Activated CD4-positive, alpha-beta T cell treated with anti-CD3 and anti-CD28 coated beads, Interleukin-2, amount 10 ng/mL, durations not matched to agents 7 days and 5 days (primary cell): Measurements from ENCODE around the gene CDK15. TPM values are rescaled to one million over a fixed set of nuclear protein-coding genes. Genes with fewer than 3 reads are reported as not detected.

Experiments
- CTCF ChIA-PET: fragments of 350-600 bp; sonication (Branson Sonifier 250); formaldehyde crosslinking; loops from one replicate; lab custom pipeline; 2021; ENCODE audit warnings: antibody characterized with exemption; lab: Charles Lee
- POLR2A ChIA-PET: fragments of 350-600 bp; sonication (Branson Sonifier 250); formaldehyde crosslinking; loops from one replicate; lab custom pipeline; 2021; ENCODE audit warnings: antibody characterized with exemption; lab: Charles Lee
- DNase-seq: peaks from one replicate; pipeline ENCODE4 v3.0.0-alpha.2; 2020
- H3K27ac Mint-ChIP-seq: one replicate; pipeline ENCODE4 v1.8.0; 2021; ENCODE audit warnings: mild to moderate bottlenecking, moderate library complexity, mixed read lengths
- H3K27me3 Mint-ChIP-seq: one replicate; pipeline ENCODE4 v1.8.0; 2021; ENCODE audit warnings: mixed read lengths
- H3K36me3 Mint-ChIP-seq: one replicate; pipeline ENCODE4 v1.8.0; 2021; ENCODE audit warnings: low read depth, mixed read lengths
- H3K4me1 Mint-ChIP-seq: one replicate; pipeline ENCODE4 v1.8.0; 2021; ENCODE audit warnings: mixed read lengths
- H3K4me3 Mint-ChIP-seq: one replicate; pipeline ENCODE4 v1.8.0; 2021; ENCODE audit warnings: mild to moderate bottlenecking, moderate library complexity, mixed read lengths
- H3K9me3 Mint-ChIP-seq: one replicate; pipeline ENCODE4 v1.8.0; 2021; ENCODE audit warnings: mixed read lengths
- total RNA-seq, 2 experiments: library from RNA; stranded (reverse); gene quantifications; one replicate each; pipeline ENCODE4 v1.2.3, GENCODE V29; 2021

The CDK15 gene
- total RNA-seq, 2 experiments from 2014 or later: not detected

DNA sequence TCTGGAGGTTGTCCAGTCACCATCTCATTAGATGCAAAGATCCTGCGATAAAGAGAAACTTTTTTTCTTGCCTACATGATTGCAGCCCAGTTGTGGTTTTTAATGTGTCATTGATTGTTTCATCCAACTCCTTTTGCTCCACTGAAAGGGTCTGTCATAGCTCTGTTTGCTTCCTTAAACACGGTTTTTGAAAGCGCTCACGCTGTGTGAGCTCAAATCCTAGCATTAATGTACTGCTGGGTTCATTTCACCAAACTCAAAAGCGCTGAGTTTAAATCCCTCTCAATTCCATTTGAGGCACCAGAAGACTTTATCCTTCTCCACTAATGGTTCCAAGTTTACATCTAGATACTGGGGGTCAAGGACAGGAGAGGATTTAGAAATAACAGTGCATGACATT, 53.6 kb downstream of the CDK15 start:
- Mint-ChIP-seq H3K27me3 (peaks cover 36% of the 10 kb centered on the region), H3K4me3 (no peak overlapping the region), H3K4me1 (peaks cover 15% of the 10 kb centered on the region), H3K36me3 (no peaks in the 10 kb centered on the region), H3K9me3 (no peaks in the 10 kb centered on the region), H3K27ac (no peak overlapping the region)
- ChIA-PET POLR2A (no interaction called here), CTCF (interaction anchor here (0.6 to 1.8 kb wide), 2 partner anchors 318 to 632 kb away, joined by 3 to 6 read pairs; no protein-coding TSS in a partner anchor)
- DNase-seq: no peak

DNA sequence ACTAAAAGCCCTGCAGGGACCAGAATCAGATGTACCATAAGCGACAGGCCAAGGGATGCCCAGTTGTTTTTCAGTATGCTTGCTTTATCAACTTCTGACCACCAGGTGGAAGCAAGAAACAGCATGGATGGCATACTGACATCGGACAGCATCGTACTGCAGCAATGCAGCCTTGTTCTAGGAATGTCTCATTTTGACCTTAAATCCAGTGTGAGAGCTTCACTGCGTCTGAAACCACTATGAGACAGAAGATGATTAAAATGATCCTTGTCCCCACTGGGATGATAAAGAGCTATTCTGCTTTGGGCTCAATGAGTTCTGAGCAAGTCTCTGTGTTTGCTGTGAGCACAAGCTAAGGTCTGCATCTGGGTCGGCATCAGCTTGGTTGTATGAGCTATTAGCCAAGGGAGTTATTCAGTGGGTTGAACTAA, 54.3 kb downstream of the CDK15 start:
- ChIA-PET CTCF (interaction anchor here (0.6 to 1.8 kb wide), 3 partner anchors 25 to 317 kb away, joined by 3 to 6 read pairs (median 3); no protein-coding TSS in a partner anchor), POLR2A (no interaction called here)
- Mint-ChIP-seq H3K4me3 (no peak overlapping the region), H3K27me3 (peaks cover 32% of the 10 kb centered on the region), H3K4me1 (peaks cover 15% of the 10 kb centered on the region), H3K36me3 (no peaks in the 10 kb centered on the region), H3K27ac (no peak overlapping the region), H3K9me3 (no peaks in the 10 kb centered on the region)
- peak; percentile 56 for DNase-seq

DNA sequence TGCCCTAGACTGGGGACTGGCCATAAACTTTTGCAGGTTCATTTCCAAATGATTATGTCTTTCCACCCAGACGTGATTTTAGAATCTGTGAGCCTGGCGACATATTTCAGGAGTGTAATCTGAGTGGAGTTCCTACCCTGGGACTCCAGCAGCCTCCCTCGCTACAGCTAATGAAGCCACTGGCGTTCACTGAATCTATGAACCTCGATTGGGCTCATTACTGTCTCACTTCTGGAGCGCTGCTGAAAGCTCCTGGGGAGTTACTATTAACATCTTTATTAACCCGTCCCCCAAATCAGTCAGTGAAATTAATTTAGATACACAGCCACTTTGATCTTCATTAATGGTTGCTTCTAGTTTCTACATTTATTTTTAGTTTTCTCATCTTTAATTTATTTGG, 56.5 kb downstream of the CDK15 start:
- Mint-ChIP-seq H3K4me3 (no peak overlapping the region), H3K27ac (no peak overlapping the region), H3K4me1 (peaks cover 15% of the 10 kb centered on the region), H3K36me3 (no peaks in the 10 kb centered on the region), H3K9me3 (no peaks in the 10 kb centered on the region), H3K27me3 (peaks cover 32% of the 10 kb centered on the region)
- ChIA-PET CTCF (no interaction called here), POLR2A (no interaction called here)
- DNase-seq: no peak

DNA sequence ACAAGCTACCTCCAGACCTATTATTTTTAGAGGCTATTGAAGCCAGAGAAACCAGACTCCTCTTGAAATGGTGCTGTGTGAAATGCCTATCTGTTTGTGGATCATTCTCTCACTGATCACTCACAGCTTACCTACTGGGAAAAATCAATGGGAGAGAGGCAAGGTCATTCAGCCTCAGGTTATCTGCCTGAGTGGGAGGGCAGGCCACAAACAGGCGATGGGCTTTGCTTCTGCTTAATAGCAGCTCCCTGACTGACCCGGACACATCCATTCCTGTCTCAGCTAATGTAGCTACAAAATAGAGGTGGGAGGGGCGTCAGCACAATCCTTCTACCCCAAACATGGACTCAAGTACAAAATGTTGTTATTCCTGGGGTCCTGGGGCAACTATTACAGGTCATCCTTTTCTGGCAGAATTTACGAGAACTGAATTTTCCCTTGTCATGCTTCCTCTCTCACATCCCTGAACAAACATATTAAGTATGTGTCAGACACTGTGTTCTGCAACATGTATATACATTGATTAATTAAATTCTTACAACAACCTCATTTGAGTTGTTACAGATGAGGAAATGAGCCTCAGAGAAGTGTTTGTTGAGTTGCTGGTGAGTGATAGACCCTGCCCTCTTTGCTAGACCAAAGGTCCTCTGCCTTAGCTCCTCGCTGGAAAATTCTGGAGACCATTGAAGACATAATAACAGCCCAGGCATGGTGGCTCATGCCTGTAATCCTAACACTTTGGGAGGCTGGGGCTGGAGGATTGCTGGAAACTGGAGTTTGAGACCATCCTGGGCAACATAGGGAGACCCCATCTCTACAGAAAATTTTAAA, 60.5 kb downstream of the CDK15 start:
- ChIA-PET CTCF (interaction anchor here (0.6 to 1.5 kb wide), 4 partner anchors 11 to 107 kb away, joined by 3 read pairs; no protein-coding TSS in a partner anchor), POLR2A (no interaction called here)
- H3K9me3 Mint-ChIP-seq: no peaks in the 10 kb centered on the region

DNA sequence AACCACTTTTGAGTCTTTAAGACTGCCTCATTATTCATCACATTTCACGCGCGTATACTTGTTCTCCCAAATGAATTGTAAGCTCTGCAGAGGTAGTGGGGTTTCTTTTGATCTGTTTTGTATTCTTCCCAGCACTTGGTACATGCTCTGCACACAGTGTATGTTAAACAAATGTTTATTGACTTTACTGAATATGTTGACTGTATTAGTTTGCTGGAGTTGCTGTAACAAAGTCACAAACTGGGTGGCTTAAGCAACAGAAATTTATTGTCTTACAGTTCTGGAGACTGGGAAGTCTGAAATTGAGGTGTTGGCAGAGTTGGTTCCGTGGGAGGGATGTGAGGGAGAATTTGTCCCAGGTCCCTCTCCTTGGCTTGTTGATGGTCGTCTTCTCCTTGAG, 65.1 kb downstream of the CDK15 start:
- POLR2A ChIA-PET: no interaction called here
- Mint-ChIP-seq H3K9me3 (no peaks in the 10 kb centered on the region), H3K27me3 (peaks cover 17% of the 10 kb centered on the region), H3K4me1 (no peaks in the 10 kb centered on the region), H3K27ac (no peak overlapping the region), H3K4me3 (no peak overlapping the region), H3K36me3 (no peaks in the 10 kb centered on the region)
- DNase-seq: no peak
- CTCF ChIA-PET: interaction anchor here (0.7 kb wide), 1 partner anchor 23 kb away, joined by 3 read pairs; no protein-coding TSS in a partner anchor

More for the DNA sequence above, 60.5 kb downstream of the CDK15 start:
- Mint-ChIP-seq H3K36me3 (no peaks in the 10 kb centered on the region), H3K27me3 (peaks cover 14% of the 10 kb centered on the region), H3K4me3 (no peak overlapping the region), H3K4me1 (no peaks in the 10 kb centered on the region), H3K27ac (no peak overlapping the region)
- no peak for DNase-seq

DNA sequence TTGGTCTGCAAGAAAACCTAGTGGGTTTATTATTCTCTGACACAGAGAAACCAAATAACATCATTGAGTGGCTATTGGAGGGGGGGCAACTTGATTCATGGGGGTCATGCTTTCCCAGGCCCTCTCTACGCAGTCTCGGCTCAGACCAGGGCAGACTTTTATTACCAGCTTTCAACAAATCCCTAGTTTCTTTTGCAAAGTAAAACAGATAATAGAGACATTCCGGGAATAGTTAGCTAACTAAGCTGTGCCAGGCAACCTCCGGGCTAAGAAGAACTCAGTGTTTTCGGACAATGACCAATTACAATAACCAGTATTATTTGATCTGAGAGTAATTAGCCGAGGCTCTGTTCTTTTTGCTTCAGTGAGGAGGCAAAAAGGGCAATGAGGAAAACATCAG, 66.3 kb downstream of the CDK15 start:
- DNase-seq: no peak
- peaks cover 11% of the 10 kb centered on the region for H3K27me3 Mint-ChIP-seq
- H3K4me1 Mint-ChIP-seq: no peaks in the 10 kb centered on the region
- no peaks in the 10 kb centered on the region for H3K36me3 Mint-ChIP-seq
- no peak overlapping the region for H3K27ac Mint-ChIP-seq
- ChIA-PET CTCF (no interaction called here), POLR2A (no interaction called here)
- H3K9me3 Mint-ChIP-seq: no peaks in the 10 kb centered on the region
- H3K4me3 Mint-ChIP-seq: no peak overlapping the region

DNA sequence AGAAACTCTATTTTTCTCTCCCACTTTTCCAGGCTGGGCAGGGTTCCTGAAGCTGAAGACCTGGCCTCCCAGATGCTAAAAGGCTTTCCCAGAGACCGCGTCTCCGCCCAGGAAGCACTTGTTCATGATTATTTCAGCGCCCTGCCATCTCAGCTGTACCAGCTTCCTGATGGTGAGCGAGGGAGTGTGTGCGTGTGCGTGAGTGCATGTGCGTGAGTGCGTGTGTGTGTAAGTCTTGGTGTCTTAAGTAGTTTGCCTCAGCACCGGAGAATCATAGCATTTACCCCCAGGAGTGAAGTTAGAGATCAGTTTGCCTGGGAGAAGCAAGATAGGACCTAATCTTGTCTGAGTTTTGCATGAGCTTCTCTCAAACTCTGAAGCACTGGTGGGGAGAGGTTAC, 73.7 kb downstream of the CDK15 start:
- no peak overlapping the region for H3K27ac Mint-ChIP-seq
- peaks cover 59% of the 10 kb centered on the region for H3K27me3 Mint-ChIP-seq
- H3K4me3 Mint-ChIP-seq: no peak overlapping the region
- DNase-seq: no peak
- peaks cover 20% of the 10 kb centered on the region for H3K4me1 Mint-ChIP-seq
- ChIA-PET CTCF (interaction anchor here (1.3 kb wide), 1 partner anchor 12 kb away, joined by 3 read pairs; no protein-coding TSS in a partner anchor), POLR2A (no interaction called here)
- H3K36me3 Mint-ChIP-seq: no peaks in the 10 kb centered on the region
- no peaks in the 10 kb centered on the region for H3K9me3 Mint-ChIP-seq

DNA sequence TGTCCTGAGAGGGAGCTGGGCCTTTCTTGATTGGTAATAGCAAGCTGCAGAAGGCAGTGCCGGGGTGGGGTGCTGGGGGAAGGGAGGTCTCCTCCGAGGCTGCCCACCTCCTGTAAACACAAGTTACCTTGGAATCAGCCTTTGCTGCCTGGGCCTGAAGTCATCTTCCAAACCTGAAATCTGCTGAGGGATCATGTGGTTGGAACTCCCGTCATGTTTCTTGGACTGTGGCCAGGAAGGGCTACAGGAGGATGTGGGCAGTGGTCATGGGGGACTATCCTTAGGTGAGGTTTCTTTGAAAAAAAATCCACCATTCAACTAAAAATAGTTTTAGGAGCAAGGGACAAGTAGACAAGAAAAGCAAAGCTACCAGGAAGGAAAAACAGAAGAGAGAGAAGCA, 74.2 kb downstream of the CDK15 start:
- H3K4me1 Mint-ChIP-seq: peaks cover 20% of the 10 kb centered on the region
- H3K36me3 Mint-ChIP-seq: no peaks in the 10 kb centered on the region
- ChIA-PET POLR2A (no interaction called here), CTCF (interaction anchor here (1.3 kb wide), 1 partner anchor 13 kb away, joined by 3 read pairs; no protein-coding TSS in a partner anchor)
- no peaks in the 10 kb centered on the region for H3K9me3 Mint-ChIP-seq
- H3K27me3 Mint-ChIP-seq: peaks cover 64% of the 10 kb centered on the region
- H3K27ac Mint-ChIP-seq: no peak overlapping the region
- no peak overlapping the region for H3K4me3 Mint-ChIP-seq
- no peak for DNase-seq

DNA sequence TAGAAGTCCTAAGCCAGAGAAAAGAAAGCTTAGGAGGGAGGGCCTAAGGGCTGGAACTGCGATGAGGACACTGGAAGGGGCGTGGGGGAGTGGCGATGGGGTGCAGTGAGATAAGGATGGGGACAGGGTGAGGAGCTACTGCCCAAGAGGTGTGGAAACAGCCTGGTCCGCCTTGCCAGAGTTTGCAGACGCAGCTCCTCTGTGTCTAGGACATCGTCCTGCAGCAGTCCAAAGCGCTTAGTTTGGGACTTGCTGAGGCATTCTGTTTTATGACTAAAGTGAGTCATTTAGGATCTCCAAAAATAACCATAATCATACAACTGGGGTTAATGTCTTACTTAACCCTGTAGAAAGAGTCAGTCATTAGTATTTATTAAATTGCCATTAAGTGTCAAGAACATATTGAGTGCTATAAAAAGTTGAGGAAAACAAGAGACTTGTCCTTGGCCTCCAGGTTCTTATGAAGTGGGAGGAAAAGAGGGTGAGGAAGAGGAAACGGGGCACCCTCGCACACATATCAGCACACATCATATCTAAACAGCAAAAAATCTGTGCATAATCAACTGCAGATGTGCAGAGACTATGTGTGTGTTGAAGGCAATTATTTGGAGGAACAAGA, 74.8 kb downstream of the CDK15 start:
- POLR2A ChIA-PET: no interaction called here

DNA sequence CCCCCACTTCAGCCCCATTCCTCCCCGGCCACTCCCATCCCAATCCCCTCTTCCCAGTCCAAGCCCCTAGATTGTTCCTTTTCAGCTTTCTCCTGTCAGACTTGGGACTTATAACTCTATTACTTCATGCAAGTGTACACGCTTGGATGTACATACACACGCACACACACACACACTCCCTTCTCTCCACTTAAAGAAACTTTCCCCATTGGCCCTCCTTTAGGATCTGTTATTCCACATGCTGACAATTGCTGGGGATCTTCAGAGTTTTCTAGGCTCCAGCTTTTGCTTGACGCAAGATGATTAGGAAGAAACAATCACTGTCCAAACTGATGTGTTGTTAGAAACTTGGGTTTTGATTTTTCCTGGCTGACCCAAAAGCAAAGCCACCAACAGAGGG, 75.4 kb downstream of the CDK15 start:
- Mint-ChIP-seq H3K4me3 (no peak overlapping the region), H3K27ac (no peak overlapping the region), H3K27me3 (peaks cover 66% of the 10 kb centered on the region), H3K36me3 (no peaks in the 10 kb centered on the region), H3K4me1 (peaks cover 20% of the 10 kb centered on the region), H3K9me3 (no peaks in the 10 kb centered on the region)
- CTCF ChIA-PET: no interaction called here
- POLR2A ChIA-PET: no interaction called here
- no peak for DNase-seq

More for the DNA sequence above, 74.8 kb downstream of the CDK15 start:
- no peak overlapping the region for H3K27ac Mint-ChIP-seq
- CTCF ChIA-PET: interaction anchor here (1.3 kb wide), 1 partner anchor 14 kb away, joined by 3 read pairs; no protein-coding TSS in a partner anchor
- no peak overlapping the region for H3K4me3 Mint-ChIP-seq
- peaks cover 62% of the 10 kb centered on the region for H3K27me3 Mint-ChIP-seq
- no peaks in the 10 kb centered on the region for H3K36me3 Mint-ChIP-seq
- no peaks in the 10 kb centered on the region for H3K9me3 Mint-ChIP-seq
- DNase-seq: no peak
- peaks cover 20% of the 10 kb centered on the region for H3K4me1 Mint-ChIP-seq

DNA sequence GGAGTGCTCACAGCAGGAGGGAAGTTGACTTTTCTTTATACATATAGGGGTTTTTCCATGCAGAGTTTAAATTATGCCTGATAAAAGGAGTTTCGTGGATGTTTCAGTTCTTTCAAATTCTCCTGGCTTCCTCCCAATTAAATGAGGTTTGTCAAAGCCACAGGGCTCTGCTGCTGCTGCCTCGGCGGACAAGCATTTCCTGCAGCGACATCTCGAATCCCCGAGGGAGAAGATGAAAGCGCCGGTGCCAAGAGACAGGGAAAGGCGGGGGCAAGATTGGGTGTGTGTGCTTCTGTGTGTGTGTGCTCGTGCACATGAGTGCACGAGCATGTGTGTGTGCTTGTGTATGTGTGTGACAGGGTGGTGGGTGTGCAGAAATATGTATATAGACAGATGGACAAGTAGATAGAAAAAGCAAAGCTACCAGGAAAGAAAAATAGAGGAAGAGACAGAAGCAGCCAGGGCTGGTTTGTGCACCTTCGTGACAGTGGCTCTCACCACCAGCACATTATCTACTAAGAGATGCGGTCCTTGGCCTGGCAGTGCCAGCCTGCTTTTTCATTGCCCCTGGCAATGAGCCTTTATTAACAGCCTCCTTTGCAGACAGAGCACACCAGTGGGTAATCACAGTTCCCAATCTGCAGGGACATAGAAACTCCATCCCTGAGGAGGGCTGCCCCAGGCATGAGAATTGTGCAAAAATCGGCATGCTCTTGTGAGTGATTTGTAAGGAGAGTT, 76.2 kb downstream of the CDK15 start:
- H3K4me3 Mint-ChIP-seq: no peak overlapping the region
- peaks cover 68% of the 10 kb centered on the region for H3K27me3 Mint-ChIP-seq
- DNase-seq: peak; percentile 21
- H3K36me3 Mint-ChIP-seq: no peaks in the 10 kb centered on the region
- no peak overlapping the region for H3K27ac Mint-ChIP-seq
- CTCF ChIA-PET: no interaction called here
- POLR2A ChIA-PET: no interaction called here
- peaks cover 20% of the 10 kb centered on the region for H3K4me1 Mint-ChIP-seq
- H3K9me3 Mint-ChIP-seq: no peaks in the 10 kb centered on the region

DNA sequence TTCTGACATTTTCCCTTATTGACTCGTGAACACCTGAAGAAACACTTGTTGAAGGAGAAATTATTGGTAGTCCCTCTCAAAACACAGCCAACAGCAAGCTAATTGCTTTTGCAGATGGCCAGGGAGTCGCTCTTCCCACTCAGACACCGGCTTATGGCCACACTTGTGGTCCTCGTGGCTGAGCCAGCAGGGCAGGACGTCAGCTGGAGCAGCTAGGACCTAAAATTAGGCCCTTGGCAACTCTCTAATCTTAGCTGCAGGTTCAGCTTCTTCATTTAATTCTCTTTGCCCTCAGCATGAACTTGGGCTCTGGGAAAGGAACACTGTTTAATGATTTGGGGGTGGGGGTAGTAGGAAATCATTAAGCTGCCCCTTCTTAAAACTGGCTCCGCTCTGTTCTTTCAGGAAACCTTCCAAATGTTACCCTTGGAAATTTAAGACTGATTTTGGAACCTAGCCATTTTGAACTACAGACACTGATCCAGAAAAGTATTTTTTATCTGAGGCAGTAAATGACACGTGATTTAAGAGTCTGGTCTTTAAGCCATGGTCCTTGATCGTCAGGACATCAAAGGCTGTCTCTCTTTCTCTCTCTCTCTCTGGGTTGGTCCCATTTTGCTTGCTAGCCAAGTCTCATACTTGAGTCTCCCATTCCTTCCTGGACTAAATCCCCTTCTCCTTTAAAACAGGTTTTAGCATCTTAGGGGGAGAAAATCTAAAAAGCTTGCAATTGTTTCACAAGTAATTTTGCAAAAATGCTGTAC, 77.5 kb downstream of the CDK15 start:
- ChIA-PET CTCF (no interaction called here), POLR2A (no interaction called here)
- peaks cover 20% of the 10 kb centered on the region for H3K4me1 Mint-ChIP-seq
- peaks cover 75% of the 10 kb centered on the region for H3K27me3 Mint-ChIP-seq
- no peak for DNase-seq
- H3K36me3 Mint-ChIP-seq: no peaks in the 10 kb centered on the region
- no peak overlapping the region for H3K4me3 Mint-ChIP-seq
- H3K27ac Mint-ChIP-seq: no peak overlapping the region
- H3K9me3 Mint-ChIP-seq: no peaks in the 10 kb centered on the region
